K562 (cell line): Measurements from ENCODE around the gene CCDC106. TPM values are rescaled to one million over a fixed set of nuclear protein-coding genes. Genes with fewer than 3 reads are reported as not detected.
A peak's percentile ranks its signal among the peaks of the same experiment; 100 is the strongest.

Experiments
- CEBPG ChIP-seq, 3 experiments: fragments of 200-800 bp in 1 of 3; sonication (Bioruptor generic) in 1 of 3; sonication (generic) in 1 of 3; formaldehyde crosslinking in 1 of 3; IDR thresholded peaks in 2 of 3; conservative IDR thresholded peaks in 1 of 3; 2 replicates each; pipeline versions ENCODE4 v1.6.1 to v1.8.0; 2016 to 2022; ENCODE audit warnings: missing compliant biosample characterization in 2 of 3, missing genetic modification characterization in 2 of 3, mild to moderate bottlenecking in 1 of 3, missing genetic modification reagents in 1 of 3
- CREM ChIP-seq: IDR thresholded peaks from 2 replicates; pipeline ENCODE4 v1.6.1; 2014; ENCODE audit warnings: antibody characterized with exemption, low read depth
- KLF1 ChIP-seq: fragments of 450-650 bp; IDR thresholded peaks from 2 replicates; pipeline ENCODE4 v1.6.1; 2016; ENCODE audit warnings: missing genetic modification characterization, missing compliant biosample characterization
- MAFF ChIP-seq: IDR thresholded peaks from 2 replicates; pipeline ENCODE4 v1.6.1; 2012; ENCODE audit warnings: low read length, improper control_type of control experiment
- MECOM ChIP-seq: fragments of 250-450 bp; sonication (Bioruptor Pico); IDR thresholded peaks from 2 replicates; pipeline ENCODE4 v1.8.0; 2022; ENCODE audit warnings: inconsistent platforms
- MIER1 ChIP-seq: fragments of 450-650 bp; IDR thresholded peaks from 2 replicates; pipeline ENCODE4 v1.6.1; 2016; ENCODE audit warnings: antibody characterized with exemption, mild to moderate bottlenecking, low read depth
- NCOA2 ChIP-seq, 2 experiments: fragments of 450-650 bp; IDR thresholded peaks; 2 replicates each; pipeline ENCODE4 v1.6.1; 2018; ENCODE audit warnings: mild to moderate bottlenecking in 2 of 2, moderate library complexity in 1 of 2; ENCODE audit not compliant: partially characterized antibody in 2 of 2
- NCOR1 ChIP-seq: fragments of 450-650 bp; IDR thresholded peaks from 2 replicates; pipeline ENCODE4 v1.6.1; 2016; ENCODE audit warnings: mild to moderate bottlenecking, moderate library complexity
- NONO ChIP-seq, 2 experiments: fragments of 200-400 bp in 1 of 2; fragments of 450-650 bp in 1 of 2; formaldehyde crosslinking in 1 of 2; IDR thresholded peaks; 2 replicates each; pipeline ENCODE4 v1.6.1; 2017; ENCODE audit warnings: low read depth in 2 of 2, mild to moderate bottlenecking in 2 of 2, moderate library complexity in 2 of 2, low read length in 1 of 2
- PATZ1 ChIP-seq: fragments of 250-450 bp; sonication (Bioruptor Pico); IDR thresholded peaks from 2 replicates; pipeline ENCODE4 v1.5.0; 2020; ENCODE audit warnings: mild to moderate bottlenecking, borderline replicate concordance
- PHF20 ChIP-seq: fragments of 450-650 bp; IDR thresholded peaks from 2 replicates; pipeline ENCODE4 v1.6.1; 2018; ENCODE audit not compliant: partially characterized antibody
- RBFOX2 ChIP-seq: fragments of 200-400 bp; formaldehyde crosslinking; IDR thresholded peaks from 2 replicates; pipeline ENCODE4 v1.6.1; 2017; ENCODE audit warnings: low read depth, mild to moderate bottlenecking, low read length, moderate library complexity
- RBM15 ChIP-seq: fragments of 200-400 bp; formaldehyde crosslinking; IDR thresholded peaks from 2 replicates; pipeline ENCODE4 v1.6.1; 2018; ENCODE audit warnings: mild to moderate bottlenecking, low read length, moderate library complexity; ENCODE audit not compliant: insufficient read depth
- SRSF3 ChIP-seq: fragments of 200-400 bp; formaldehyde crosslinking; IDR thresholded peaks from 2 replicates; pipeline ENCODE4 v1.6.1; 2016; ENCODE audit warnings: mild to moderate bottlenecking, low read length, moderate library complexity; ENCODE audit not compliant: insufficient read depth
- ZKSCAN1 ChIP-seq: fragments of 150-350 bp; IDR thresholded peaks from 2 replicates; pipeline ENCODE4 v1.6.1; 2016; ENCODE audit warnings: low read depth, low read length
- ZNF175 ChIP-seq: fragments of 200-800 bp; sonication (Bioruptor generic); IDR thresholded peaks from 2 replicates; pipeline ENCODE4 v1.6.1; 2016; ENCODE audit warnings: low read depth, mild to moderate bottlenecking, missing genetic modification characterization, missing compliant biosample characterization
- ZNF431 ChIP-seq: sonication (generic); formaldehyde crosslinking; IDR thresholded peaks from 2 replicates; pipeline ENCODE4 v1.8.0; 2022; ENCODE audit warnings: mild to moderate bottlenecking, missing genetic modification reagents
- ZNF436 ChIP-seq: fragments of 250-450, 450-650 bp; sonication (Bioruptor Pico); formaldehyde crosslinking; IDR thresholded peaks from 2 replicates; pipeline ENCODE4 v1.7.0; 2020; ENCODE audit warnings: mild to moderate bottlenecking
- ZNF780A ChIP-seq: fragments of 250-450 bp; sonication (Bioruptor Pico); IDR thresholded peaks from 2 replicates; pipeline ENCODE4 v1.5.0; 2021; ENCODE audit warnings: mild to moderate bottlenecking
- polyA plus RNA-seq, 8 experiments: library from polyadenylated mRNA; depleted of rRNA in 4 of 8; stranded (reverse) in 5 of 8; unstranded in 3 of 8; fragments of >200 nt; fragmentation: Nextera tagmentation in 2 of 8; fragmentation: Illumina TruSeq in 1 of 8; extraction: Ambion mirVana in 2 of 8; extraction: Trizol in 1 of 8; gene quantifications; 2 replicates each; pipeline versions ENCODE4 v1.2.1 to v1.2.3, GENCODE V29; 2011 to 2014; ENCODE audit warnings: inconsistent platforms in 1 of 8, missing spikeins in 1 of 8
- total RNA-seq, 7 experiments: library from RNA; depleted of rRNA in 6 of 7; stranded (reverse); fragments of >200 nt in 6 of 7; fragmentation: Illumina TruSeq in 2 of 7; extraction: Trizol in 2 of 7; gene quantifications; 2 replicates each; pipeline versions ENCODE4 v1.2.1 to v1.2.3, GENCODE V29; 2011 to 2021; ENCODE audit warnings: low replicate concordance in 1 of 7
- TF ChIP-seq, protein P1 (sequence below): fragments of 450-650 bp; IDR thresholded peaks from 2 replicates; pipeline ENCODE4 v1.6.1; 2017; ENCODE audit warnings: antibody characterized with exemption

The CCDC106 gene
- total and polyA plus RNA-seq, 9 of the 15 experiments (the other 6 are each of a cell fraction or from before 2014, with no cell fraction given): 0.10 to 27.5 (median 15.0) TPM; not detected in 1

DNA sequence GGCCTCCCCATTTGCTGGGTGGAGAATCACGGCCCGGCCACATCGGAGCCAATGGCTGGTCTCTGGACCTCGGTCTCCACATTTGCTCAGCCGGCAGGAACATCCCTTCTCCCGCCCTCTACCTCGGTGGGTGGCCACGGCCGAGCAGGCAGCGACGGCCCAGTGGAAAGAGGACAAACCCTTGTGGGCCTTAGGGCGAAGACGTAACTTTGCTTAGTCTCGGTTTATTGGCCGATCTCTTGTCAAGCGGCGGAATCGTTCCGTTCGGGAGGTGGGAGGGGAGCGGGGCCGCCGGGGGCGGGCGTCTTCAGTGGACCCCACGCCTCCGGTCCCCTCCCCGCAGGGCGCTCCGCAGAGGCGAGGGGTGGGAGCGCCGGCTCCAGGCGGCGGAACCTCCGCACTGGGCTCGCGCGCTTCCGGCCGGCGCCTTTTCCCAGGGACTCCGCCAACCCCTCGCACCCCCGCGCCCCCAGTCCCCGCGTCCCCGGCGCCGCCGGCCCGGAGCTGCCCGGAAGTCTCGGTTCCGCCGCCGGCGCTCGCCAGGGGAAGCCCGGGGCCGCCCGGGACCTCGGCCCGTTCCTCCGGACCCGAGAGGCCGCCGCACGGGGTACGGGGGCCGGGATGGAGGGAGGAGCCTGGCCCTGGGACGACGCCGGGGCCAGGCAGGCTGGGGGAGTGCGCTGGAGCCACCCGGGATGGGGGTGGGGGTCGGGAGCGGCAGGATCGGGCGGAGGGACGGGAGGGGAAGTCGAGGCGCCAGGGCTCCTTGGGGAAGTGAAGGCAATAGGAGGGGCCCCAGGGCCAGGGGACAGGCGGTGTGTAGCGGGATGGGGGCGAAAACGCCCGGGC, 7.2 kb upstream of the CCDC106 start, which contains the start of gene ZNF580 (continued):
- TF ChIP-seq NCOA2 (IDR thresholded peaks at IDR 0.05; ENCODE audit: partially characterized antibody in 2 of 2) (no peak), CEBPG (CRISPR knock-in tag; IDR thresholded peaks at IDR 0.05) (no peak), CEBPG (tag; conservative IDR thresholded peaks at IDR 0.05 in 1 of 2, IDR thresholded peaks at IDR 0.05 in 1 of 2) (no peak), MAFF (no peak), PHF20 (no peak), RBFOX2 (peak; percentile 73), NONO (IDR thresholded peaks at IDR 0.05; ENCODE audit: low read depth in 2 of 2, low read length in 1 of 2) (peak in 1 of 2 experiments; percentile 79; a peak in 1 of 4 replicates), PATZ1 (CRISPR knock-in tag) (no peak), ZNF436 (CRISPR knock-in tag) (0 out of 2 replicates have a peak, but pooled peaks have one; percentile 23), MIER1 (no peak), KLF1 (tag) (no peak), CREM (0 out of 2 replicates have a peak, but pooled peaks have one; percentile 24), ZNF431 (no peak), SRSF3 (no peak), RBM15 (no peak), MECOM (CRISPR knock-in tag) (no peak), NCOR1 (no peak; the same call in 1 of the 2 replicates), ZNF175 (CRISPR knock-in tag) (no peak), ZNF780A (CRISPR knock-in tag) (0 out of 2 replicates have a peak, but pooled peaks have one; percentile 30), ZKSCAN1 (no peak)
- TF ChIP-seq, protein P1, sequence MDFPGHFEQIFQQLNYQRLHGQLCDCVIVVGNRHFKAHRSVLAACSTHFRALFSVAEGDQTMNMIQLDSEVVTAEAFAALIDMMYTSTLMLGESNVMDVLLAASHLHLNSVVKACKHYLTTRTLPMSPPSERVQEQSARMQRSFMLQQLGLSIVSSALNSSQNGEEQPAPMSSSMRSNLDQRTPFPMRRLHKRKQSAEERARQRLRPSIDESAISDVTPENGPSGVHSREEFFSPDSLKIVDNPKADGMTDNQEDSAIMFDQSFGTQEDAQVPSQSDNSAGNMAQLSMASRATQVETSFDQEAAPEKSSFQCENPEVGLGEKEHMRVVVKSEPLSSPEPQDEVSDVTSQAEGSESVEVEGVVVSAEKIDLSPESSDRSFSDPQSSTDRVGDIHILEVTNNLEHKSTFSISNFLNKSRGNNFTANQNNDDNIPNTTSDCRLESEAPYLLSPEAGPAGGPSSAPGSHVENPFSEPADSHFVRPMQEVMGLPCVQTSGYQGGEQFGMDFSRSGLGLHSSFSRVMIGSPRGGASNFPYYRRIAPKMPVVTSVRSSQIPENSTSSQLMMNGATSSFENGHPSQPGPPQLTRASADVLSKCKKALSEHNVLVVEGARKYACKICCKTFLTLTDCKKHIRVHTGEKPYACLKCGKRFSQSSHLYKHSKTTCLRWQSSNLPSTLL: no peak
